WERI-Rb-1 (cell line): ENCODE measurements around the gene FNDC8.

Source experiments
- DNase-seq: peaks from one replicate; pipeline ENCODE4 v3.0.0-alpha.2; 2020
- H3K27ac ChIP-seq: fragments of 250-450 bp; sonication (Bioruptor Pico); 2 replicates; pipeline ENCODE4 v1.5.1; 2020; ENCODE audit warnings: mild to moderate bottlenecking, moderate library complexity
- H3K27me3 ChIP-seq: fragments of 250-450 bp; sonication (Bioruptor Pico); 2 replicates; pipeline ENCODE4 v1.5.1; 2021; ENCODE audit warnings: mild to moderate bottlenecking, low read depth, moderate library complexity; ENCODE audit not compliant: insufficient read depth, severe bottlenecking
- H3K36me3 ChIP-seq: fragments of 250-450 bp; sonication (Bioruptor Pico); 2 replicates; pipeline ENCODE4 v1.5.1; 2020; ENCODE audit warnings: mild to moderate bottlenecking, moderate library complexity
- H3K4me3 ChIP-seq: 2 replicates; pipeline ENCODE4 v1.5.1; 2011; ENCODE audit warnings: low read depth, mild to moderate bottlenecking, control low read depth, low read length
- H3K9me3 ChIP-seq: fragments of 250-450 bp; sonication (Bioruptor Pico); 2 replicates; pipeline ENCODE4 v1.5.1; 2021; ENCODE audit warnings: mild to moderate bottlenecking, moderate library complexity; ENCODE audit not compliant: severe bottlenecking
- CTCF ChIP-seq: IDR thresholded peaks from 2 replicates; pipeline ENCODE4 v1.5.1; 2011; ENCODE audit warnings: low read depth, mild to moderate bottlenecking, control low read depth, inconsistent platforms, low read length

The FNDC8 gene

DNA sequence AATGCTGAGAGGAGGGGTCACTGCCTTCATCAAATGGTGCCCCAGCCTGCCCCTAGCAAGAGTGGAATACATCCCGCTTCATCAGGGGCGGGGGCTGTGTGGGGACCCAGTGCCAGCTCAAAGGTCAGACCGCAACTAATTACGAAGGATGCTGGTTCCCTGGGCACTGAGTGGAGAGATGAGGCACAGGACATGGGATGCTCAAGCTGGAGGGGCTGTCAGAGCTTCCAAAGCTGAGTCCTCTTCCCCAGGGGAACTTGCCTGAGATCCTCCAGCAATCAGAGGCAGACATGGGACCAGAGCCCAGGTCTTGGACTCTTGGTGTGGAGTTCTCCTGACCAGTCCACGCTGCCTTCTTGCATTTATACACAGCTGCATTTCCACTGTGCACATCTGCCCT lies 45.1 kb downstream of the FNDC8 start:
- Histone ChIP-seq H3K4me3 (no peak overlapping the region), H3K27me3 (peaks cover 61% of the 10 kb centered on the region), H3K36me3 (no peaks in the 10 kb centered on the region), H3K9me3 (no peaks in the 10 kb centered on the region), H3K27ac (no peak overlapping the region)
- no peak for DNase-seq
- no peak for TF ChIP-seq CTCF

GRCh38 chr17:35167046-35167445 lies 45.6 kb downstream of the FNDC8 start:
- Histone ChIP-seq H3K27me3 (peaks cover 61% of the 10 kb centered on the region), H3K27ac (no peak overlapping the region), H3K9me3 (no peaks in the 10 kb centered on the region), H3K36me3 (no peaks in the 10 kb centered on the region), H3K4me3 (no peak overlapping the region)
- no peak for TF ChIP-seq CTCF
- no peak for DNase-seq

DNA sequence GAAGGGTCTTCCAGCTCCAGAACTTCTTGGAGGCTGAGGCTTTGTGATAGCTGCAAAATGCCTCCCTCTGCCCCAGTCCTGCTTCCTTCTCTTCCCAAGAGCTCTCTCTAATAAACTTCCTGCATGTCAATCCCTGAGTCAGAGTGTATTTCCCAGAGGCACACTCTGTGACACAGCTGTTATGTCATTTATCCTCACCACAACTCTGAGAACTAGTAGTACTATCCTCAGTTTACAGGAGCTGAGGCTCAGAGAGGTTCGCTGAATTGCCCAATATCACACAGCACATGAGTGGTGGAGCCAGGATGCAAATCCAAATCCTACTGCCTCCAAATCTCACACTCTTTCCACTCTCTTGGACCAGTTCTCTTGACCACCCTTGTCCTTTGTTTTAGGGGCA lies 46.3 kb downstream of the FNDC8 start:
- Histone ChIP-seq H3K4me3 (no peak overlapping the region), H3K9me3 (no peaks in the 10 kb centered on the region), H3K36me3 (no peaks in the 10 kb centered on the region), H3K27me3 (peaks cover 61% of the 10 kb centered on the region), H3K27ac (no peak overlapping the region)
- TF ChIP-seq CTCF: no peak
- DNase-seq: no peak

DNA sequence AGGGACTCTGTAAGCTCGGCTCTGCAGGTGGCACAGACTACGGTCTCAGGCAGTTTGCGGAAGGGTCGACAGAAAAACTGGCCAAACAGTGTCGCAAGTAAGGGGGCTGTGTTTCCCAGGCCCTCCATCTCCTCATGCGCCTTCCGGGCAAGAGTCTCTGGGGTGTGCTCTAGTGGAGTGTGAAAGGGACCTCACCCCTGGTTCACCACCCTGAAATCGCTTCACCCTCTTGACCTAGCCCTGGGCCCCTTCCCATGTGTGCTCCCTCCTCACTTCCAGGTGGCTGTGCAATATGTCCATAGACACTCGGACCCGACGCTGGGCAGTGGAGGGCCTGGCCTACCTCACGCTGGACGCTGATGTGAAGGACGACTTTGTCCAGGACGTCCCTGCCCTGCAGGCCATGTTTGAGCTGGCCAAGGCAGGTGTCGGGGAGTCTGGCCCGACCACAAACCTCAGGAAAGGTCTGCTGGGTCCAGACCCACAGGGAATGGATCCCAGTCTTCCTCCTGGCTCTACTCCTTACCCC lies 48.5 kb downstream of the FNDC8 start:
- H3K4me3 ChIP-seq: no peak overlapping the region
- no peaks in the 10 kb centered on the region for H3K9me3 ChIP-seq
- TF ChIP-seq CTCF: no peak
- H3K27me3 ChIP-seq: peaks cover 53% of the 10 kb centered on the region
- no peak overlapping the region for H3K27ac ChIP-seq
- no peak for DNase-seq
- no peaks in the 10 kb centered on the region for H3K36me3 ChIP-seq

DNA sequence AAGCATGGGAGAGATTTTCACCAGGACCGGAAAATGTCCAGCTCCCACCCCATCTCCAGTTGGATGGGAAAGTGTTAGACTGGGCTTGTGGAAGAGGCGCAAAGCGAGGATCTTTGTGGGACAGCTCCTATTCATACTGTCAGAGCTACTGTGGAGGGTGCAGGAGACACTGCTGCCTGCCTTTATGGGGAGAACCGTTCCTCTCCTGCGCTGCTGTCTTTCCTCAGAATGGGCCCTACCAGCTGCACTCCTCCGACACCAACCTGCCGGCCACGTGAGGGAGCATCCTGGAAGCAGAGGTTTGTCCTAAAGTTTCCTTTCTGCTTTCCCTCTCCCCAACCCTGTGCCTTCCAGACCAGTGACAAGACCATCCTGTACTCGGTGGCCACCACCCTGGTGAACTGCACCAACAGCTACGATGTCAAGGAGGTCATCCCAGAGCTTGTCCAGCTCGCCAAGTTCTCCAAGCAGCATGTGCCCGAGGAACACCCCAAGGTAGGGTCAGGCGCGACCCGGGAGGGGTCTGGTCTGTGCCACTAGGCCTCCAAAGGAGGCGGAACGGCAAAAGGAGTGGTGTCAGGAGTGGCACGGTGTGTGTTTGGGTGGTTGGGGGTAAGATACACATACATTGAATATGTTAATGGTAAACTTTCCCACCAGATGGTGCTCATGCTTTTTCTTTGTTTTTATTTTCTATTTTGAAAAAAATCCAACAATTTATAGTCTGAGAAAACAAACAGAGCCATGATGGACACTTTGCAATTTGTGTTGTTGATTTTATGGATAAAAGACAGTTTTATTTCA lies 49.8 kb downstream of the FNDC8 start:
- Histone ChIP-seq H3K27ac (no peak overlapping the region), H3K36me3 (no peaks in the 10 kb centered on the region), H3K9me3 (no peaks in the 10 kb centered on the region), H3K27me3 (peaks cover 56% of the 10 kb centered on the region), H3K4me3 (no peak overlapping the region)
- no peak for TF ChIP-seq CTCF
- DNase-seq: no peak
